ENCODE measurements around the gene CAPZA3. TPM values are rescaled to one million over a fixed set of nuclear protein-coding genes. Genes with fewer than 3 reads are reported as not detected.

Gene CAPZA3, protein sequence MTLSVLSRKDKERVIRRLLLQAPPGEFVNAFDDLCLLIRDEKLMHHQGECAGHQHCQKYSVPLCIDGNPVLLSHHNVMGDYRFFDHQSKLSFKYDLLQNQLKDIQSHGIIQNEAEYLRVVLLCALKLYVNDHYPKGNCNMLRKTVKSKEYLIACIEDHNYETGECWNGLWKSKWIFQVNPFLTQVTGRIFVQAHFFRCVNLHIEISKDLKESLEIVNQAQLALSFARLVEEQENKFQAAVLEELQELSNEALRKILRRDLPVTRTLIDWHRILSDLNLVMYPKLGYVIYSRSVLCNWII
- total RNA-seq (2022; extraction: Qiagen RNA extraction): not detected in 5 replicates

GRCh38 chr12:18737819-18738218, at the start of gene CAPZA3, which contains the start of gene PLCZ1:
TSS of gene CAPZA3 (plus strand) at chr12:18738119. CDS start at chr12:18738269, 150 bp downstream.
TSS of gene PLCZ1 (minus strand) at chr12:18738012. CDS start at chr12:18737371, 641 bp downstream.

Other genes starting within 250 kb of the CAPZA3 start
- gene PLCZ1, start 107 bp upstream of the CAPZA3 start, total RNA-seq (2022; extraction: Qiagen RNA extraction): not detected in 5 replicates